ENCODE measurements around the gene NOVA2. TPM values are rescaled to one million over a fixed set of nuclear protein-coding genes. Genes with fewer than 3 reads are reported as not detected.

The NOVA2 gene
- total RNA-seq, 2 donors from 2014 or later: not detected

- DNase-seq (ENCODE audit: low spot score): no peak
- H3K27ac Mint-ChIP-seq: no peak within 1 kb of the TSS
- H3K36me3 Mint-ChIP-seq: no peaks in the 10 kb centered on the region
- no peaks in the 10 kb centered on the region for H3K4me1 Mint-ChIP-seq (ENCODE audit: low read depth in 2 of 2)
- peak in 1 of 2 donors; percentile 37 for ATAC-seq
- H3K27me3 Mint-ChIP-seq: peaks cover 20% of the 10 kb centered on the region in 2 donors
- H3K4me3 Mint-ChIP-seq: no peak within 1 kb of the TSS
- H3K9me3 Mint-ChIP-seq: no peaks in the 10 kb centered on the region
Observed at GRCh38 chr19:45913874-45914830, 59.5 kb downstream of the NOVA2 start, which contains the start of gene NANOS2. TSS of gene NANOS2 (minus strand) at chr19:45914778. CDS start at chr19:45914693, 85 bp downstream.

DNA sequence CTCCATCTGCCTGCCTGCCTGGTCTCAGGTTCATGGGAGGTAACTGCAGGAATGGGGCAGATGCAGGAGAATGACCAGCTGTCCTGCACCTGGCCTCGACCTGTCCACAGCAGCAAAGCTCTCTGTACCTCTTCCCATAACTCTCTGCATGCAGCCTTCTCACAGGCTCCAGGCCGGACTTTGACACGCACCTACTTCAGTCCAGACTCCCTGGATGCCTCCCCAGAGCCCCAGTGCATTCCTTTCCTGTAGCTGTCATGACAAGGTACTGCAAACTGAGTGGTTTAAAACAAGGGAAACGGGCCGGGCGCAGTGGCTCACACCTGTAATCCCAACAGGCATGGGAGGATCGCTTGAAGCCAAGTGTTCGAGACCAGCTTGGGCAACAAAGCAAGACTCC is 62.4 kb downstream of the NOVA2 start:
- no peaks in the 10 kb centered on the region for H3K9me3 Mint-ChIP-seq
- H3K27me3 Mint-ChIP-seq: peaks cover 17 to 20% of the 10 kb centered on the region in 2 donors
- H3K4me1 Mint-ChIP-seq (ENCODE audit: low read depth in 2 of 2): peaks cover 0 to 7% of the 10 kb centered on the region in 2 donors
- no peaks in the 10 kb centered on the region for H3K36me3 Mint-ChIP-seq
- ATAC-seq (no peak), DNase-seq (ENCODE audit: low spot score) (no peak)
- no peak overlapping the region for H3K4me3 Mint-ChIP-seq
- H3K27ac Mint-ChIP-seq: no peak overlapping the region

DNA sequence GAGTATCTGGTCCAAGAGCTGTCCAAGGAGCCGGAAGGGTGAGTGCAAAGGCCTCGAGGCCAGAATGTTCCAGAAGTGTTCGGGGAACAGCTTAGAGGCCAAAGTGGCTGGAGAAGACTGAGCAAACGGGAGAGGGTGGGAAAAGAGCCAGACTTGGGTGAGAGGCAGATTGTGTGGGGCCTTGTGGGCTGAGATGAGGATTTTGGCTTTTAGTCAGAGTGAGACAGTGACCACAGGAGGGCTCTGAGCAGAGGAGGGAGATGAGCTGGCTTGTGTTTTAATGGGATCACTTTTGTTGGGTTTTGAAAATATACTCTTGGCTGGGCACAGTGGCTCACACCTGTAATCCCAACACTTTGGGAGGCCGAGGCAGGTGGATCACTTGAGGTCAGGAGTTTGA is 64.7 kb downstream of the NOVA2 start:
- peaks cover 16 to 20% of the 10 kb centered on the region in 2 donors for H3K27me3 Mint-ChIP-seq
- H3K36me3 Mint-ChIP-seq: no peaks in the 10 kb centered on the region
- no peaks in the 10 kb centered on the region for H3K9me3 Mint-ChIP-seq
- DNase-seq (ENCODE audit: low spot score) (no peak), ATAC-seq (peak in 1 of 2 donors; percentile 66)
- peaks cover 0 to 7% of the 10 kb centered on the region in 2 donors for H3K4me1 Mint-ChIP-seq (ENCODE audit: low read depth in 2 of 2)
- no peak overlapping the region for H3K4me3 Mint-ChIP-seq
- H3K27ac Mint-ChIP-seq: peak overlapping the region in 1 of 2 donors; percentile 3

GRCh38 chr19:45906221-45906620 is 67.4 kb downstream of the NOVA2 start:
- no peak overlapping the region for H3K27ac Mint-ChIP-seq
- DNase-seq (ENCODE audit: low spot score) (no peak), ATAC-seq (no peak)
- H3K9me3 Mint-ChIP-seq: no peaks in the 10 kb centered on the region
- no peaks in the 10 kb centered on the region for H3K36me3 Mint-ChIP-seq
- peaks cover 4 to 9% of the 10 kb centered on the region in 2 donors for H3K27me3 Mint-ChIP-seq
- no peak overlapping the region for H3K4me3 Mint-ChIP-seq
- H3K4me1 Mint-ChIP-seq (ENCODE audit: low read depth in 2 of 2): peaks cover 8 to 12% of the 10 kb centered on the region in 2 donors

DNA sequence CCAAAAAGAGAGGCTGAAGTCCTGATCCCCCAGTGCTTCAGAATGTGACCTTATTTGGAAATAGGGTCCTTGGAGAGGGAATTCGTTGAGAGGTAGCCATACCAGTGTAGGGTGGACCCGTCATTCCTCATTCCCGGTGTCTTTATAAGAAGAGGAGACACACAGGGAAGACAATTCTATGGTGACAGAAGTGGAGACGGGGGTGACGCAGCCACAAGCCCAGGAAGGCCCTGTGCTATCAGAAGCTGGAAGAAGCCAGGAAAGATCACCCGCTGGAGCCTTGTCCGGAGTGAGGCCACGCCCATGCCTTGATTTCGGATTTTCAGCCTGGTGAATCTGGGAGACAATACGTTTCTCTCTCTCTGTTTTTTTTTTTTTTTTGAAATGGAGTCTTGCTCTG is 68.7 kb downstream of the NOVA2 start:
- DNase-seq (ENCODE audit: low spot score) (no peak), ATAC-seq (no peak)
- Mint-ChIP-seq H3K27me3 (peaks cover 4 to 6% of the 10 kb centered on the region in 2 donors), H3K27ac (no peak overlapping the region), H3K4me1 (ENCODE audit: low read depth in 2 of 2) (peaks cover 14 to 21% of the 10 kb centered on the region in 2 donors), H3K36me3 (peaks cover 4% of the 10 kb centered on the region), H3K9me3 (no peaks in the 10 kb centered on the region), H3K4me3 (no peak overlapping the region)

- Mint-ChIP-seq H3K4me1 (ENCODE audit: low read depth in 2 of 2) (peaks cover 16 to 21% of the 10 kb centered on the region in 2 donors), H3K27me3 (no peaks in the 10 kb centered on the region), H3K9me3 (no peaks in the 10 kb centered on the region), H3K36me3 (peaks cover 10% of the 10 kb centered on the region), H3K27ac (peak overlapping the region; percentile 79 to 93), H3K4me3 (peak overlapping the region; percentile 97)
- ATAC-seq (peak; percentile 92 to 94), DNase-seq (ENCODE audit: low spot score) (peak; percentile 99)
Observed at GRCh38 chr19:45902651-45903625, 70.7 kb downstream of the NOVA2 start.

GRCh38 chr19:45901912-45902650 is 71.6 kb downstream of the NOVA2 start, which contains the start of gene MYPOP:
TSS of gene MYPOP (minus strand) at chr19:45902613. CDS start at chr19:45901773, 840 bp downstream.
- DNase-seq (ENCODE audit: low spot score) (no peak), ATAC-seq (no peak)
- H3K27ac Mint-ChIP-seq: peak within 1 kb of the TSS; percentile 79 to 93
- peaks cover 10% of the 10 kb centered on the region for H3K36me3 Mint-ChIP-seq
- peaks cover 16 to 21% of the 10 kb centered on the region in 2 donors for H3K4me1 Mint-ChIP-seq (ENCODE audit: low read depth in 2 of 2)
- no peaks in the 10 kb centered on the region for H3K27me3 Mint-ChIP-seq
- no peaks in the 10 kb centered on the region for H3K9me3 Mint-ChIP-seq
- H3K4me3 Mint-ChIP-seq: peak within 1 kb of the TSS; percentile 97

DNA sequence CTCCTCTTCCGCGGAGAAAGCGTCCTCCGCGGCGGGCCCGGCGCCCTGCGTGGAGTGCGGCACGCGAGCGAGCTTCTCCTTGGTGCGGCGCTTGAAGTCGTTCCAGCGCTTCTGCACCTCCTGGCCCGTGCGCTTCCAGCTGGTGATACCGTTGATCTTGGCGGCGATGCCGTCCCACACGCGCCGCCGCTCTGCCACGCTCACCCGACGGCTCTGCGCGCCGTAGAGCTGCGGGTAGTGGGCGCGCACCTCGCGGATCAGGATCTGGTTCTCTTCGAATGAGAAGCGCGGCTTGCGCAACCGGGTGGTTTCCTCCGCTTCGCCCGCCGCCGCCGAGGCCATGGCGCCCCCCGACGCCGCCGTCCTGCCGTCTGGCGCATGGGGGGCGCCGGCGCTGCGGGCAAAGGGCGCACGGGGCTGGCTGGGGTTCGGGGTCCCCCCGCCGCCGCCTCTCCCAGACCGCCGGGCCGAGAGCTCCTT is 72.2 kb downstream of the NOVA2 start:
- Mint-ChIP-seq H3K4me1 (ENCODE audit: low read depth in 2 of 2) (peaks cover 16 to 21% of the 10 kb centered on the region in 2 donors), H3K36me3 (peaks cover 10% of the 10 kb centered on the region), H3K4me3 (peak overlapping the region; percentile 97), H3K9me3 (no peaks in the 10 kb centered on the region), H3K27ac (peak overlapping the region; percentile 79 to 93), H3K27me3 (no peaks in the 10 kb centered on the region)
- DNase-seq (ENCODE audit: low spot score) (peak; percentile 75), ATAC-seq (peak in 1 of 2 donors; percentile 12)

GRCh38 chr19:45900738-45901431 is 72.8 kb downstream of the NOVA2 start:
- Mint-ChIP-seq H3K4me1 (ENCODE audit: low read depth in 2 of 2) (peaks cover 16 to 21% of the 10 kb centered on the region in 2 donors), H3K27me3 (no peaks in the 10 kb centered on the region), H3K27ac (no peak overlapping the region), H3K4me3 (peak overlapping the region; percentile 34), H3K9me3 (no peaks in the 10 kb centered on the region), H3K36me3 (peaks cover 10% of the 10 kb centered on the region)
- ATAC-seq (no peak), DNase-seq (ENCODE audit: low spot score) (no peak)

DNA sequence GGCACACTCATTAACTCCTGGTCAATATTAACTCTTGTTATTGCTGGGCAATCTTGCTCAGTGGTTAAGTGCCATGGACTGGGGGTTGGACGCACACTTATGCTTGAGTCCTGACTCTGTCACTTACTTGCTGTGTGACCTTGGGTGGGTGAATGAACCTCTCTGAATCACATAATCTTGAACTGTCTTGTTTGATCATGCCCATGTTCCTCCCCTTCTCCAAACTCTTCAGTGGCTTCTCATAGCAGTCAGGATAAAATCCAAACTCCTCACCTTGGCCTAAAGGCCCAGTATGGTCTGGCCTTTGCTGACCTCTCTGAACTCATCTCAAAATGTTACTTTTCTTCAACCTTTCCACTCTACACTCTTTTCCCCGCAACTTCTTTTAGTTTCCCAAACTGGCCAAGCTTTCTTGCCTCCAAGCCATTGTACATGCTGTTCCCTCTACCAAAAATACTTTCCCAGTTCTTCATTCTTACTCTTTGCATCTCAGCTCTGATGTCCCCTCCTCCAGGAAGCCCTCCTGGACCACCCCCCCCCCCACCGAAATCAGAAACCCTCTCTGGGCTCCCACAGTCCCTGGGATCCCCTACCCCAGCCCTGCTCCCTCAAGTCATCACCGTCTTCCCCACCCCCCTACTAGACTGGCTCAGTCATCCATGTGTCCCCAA is 73.6 kb downstream of the NOVA2 start:
- no peak for ATAC-seq
- peaks cover 16% of the 10 kb centered on the region for H3K36me3 Mint-ChIP-seq
- peaks cover 16 to 24% of the 10 kb centered on the region in 2 donors for H3K4me1 Mint-ChIP-seq (ENCODE audit: low read depth in 2 of 2)
- no peaks in the 10 kb centered on the region for H3K9me3 Mint-ChIP-seq
- H3K27ac Mint-ChIP-seq: no peak overlapping the region
- DNase-seq (ENCODE audit: low spot score): no peak
- no peaks in the 10 kb centered on the region for H3K27me3 Mint-ChIP-seq
- peak overlapping the region; percentile 34 for H3K4me3 Mint-ChIP-seq

GRCh38 chr19:45899253-45899652 is 74.4 kb downstream of the NOVA2 start:
- Mint-ChIP-seq H3K9me3 (no peaks in the 10 kb centered on the region), H3K27me3 (no peaks in the 10 kb centered on the region)
- no peak for ATAC-seq

More at GRCh38 chr19:45899253-45899652, 74.4 kb downstream of the NOVA2 start:
- Mint-ChIP-seq H3K36me3 (peaks cover 17% of the 10 kb centered on the region), H3K4me1 (ENCODE audit: low read depth in 2 of 2) (peaks cover 16 to 25% of the 10 kb centered on the region in 2 donors), H3K27ac (no peak overlapping the region), H3K4me3 (peak overlapping the region; percentile 25)
- no peak for DNase-seq (ENCODE audit: low spot score)

All from natural killer cell treated with Interleukin-12 subunit alpha and Interleukin-12 subunit beta and Interleukin-15 and Interleukin-18, amount 100 ng/mL, for 72 hours (primary cell).